Endothelial cell of umbilical vein (primary cell): ENCODE data around the gene CHADL.
"Not testable (repeated sequence)": the region's sequence is repeated elsewhere in the genome, so short reads cannot be mapped to it uniquely, and the experiment has no call there.

Experiments
- EZH2 ChIP-seq: IDR thresholded peaks from 2 replicates; pipeline ENCODE4 v1.6.1; 2012; ENCODE audit warnings: borderline replicate concordance, low read depth, mild to moderate bottlenecking, moderate library complexity, low read length, inconsistent platforms; ENCODE audit not compliant: severe bottlenecking
- JUN ChIP-seq: IDR thresholded peaks from 2 replicates; pipeline ENCODE4 v1.6.1; 2011; ENCODE audit warnings: borderline replicate concordance, low read depth; ENCODE audit not compliant: insufficient read length, insufficient read depth
- POLR2AphosphoS5 ChIP-seq: IDR thresholded peaks from 2 replicates; pipeline ENCODE4 v1.6.1; 2012; ENCODE audit warnings: low read depth, mild to moderate bottlenecking, control low read depth, low read length, moderate library complexity; ENCODE audit not compliant: insufficient read depth
- TF ChIP-seq, protein P1 (sequence below), 2 donors: IDR thresholded peaks; 1 replicate in 1 of 2; 2 replicates in 1 of 2; pipeline ENCODE4 v1.5.1; 2011; ENCODE audit warnings: low read length in 2 of 2, mild to moderate bottlenecking in 2 of 2, moderate library complexity in 2 of 2, control low read depth in 1 of 2, inconsistent platforms in 1 of 2, low read depth in 1 of 2; ENCODE audit not compliant: insufficient read depth in 1 of 2; ENCODE audit errors: extremely low read depth in 1 of 2

GRCh38 chr22:41180362-41180761 is 60.4 kb downstream of the CHADL start:
- TF ChIP-seq, protein P1, sequence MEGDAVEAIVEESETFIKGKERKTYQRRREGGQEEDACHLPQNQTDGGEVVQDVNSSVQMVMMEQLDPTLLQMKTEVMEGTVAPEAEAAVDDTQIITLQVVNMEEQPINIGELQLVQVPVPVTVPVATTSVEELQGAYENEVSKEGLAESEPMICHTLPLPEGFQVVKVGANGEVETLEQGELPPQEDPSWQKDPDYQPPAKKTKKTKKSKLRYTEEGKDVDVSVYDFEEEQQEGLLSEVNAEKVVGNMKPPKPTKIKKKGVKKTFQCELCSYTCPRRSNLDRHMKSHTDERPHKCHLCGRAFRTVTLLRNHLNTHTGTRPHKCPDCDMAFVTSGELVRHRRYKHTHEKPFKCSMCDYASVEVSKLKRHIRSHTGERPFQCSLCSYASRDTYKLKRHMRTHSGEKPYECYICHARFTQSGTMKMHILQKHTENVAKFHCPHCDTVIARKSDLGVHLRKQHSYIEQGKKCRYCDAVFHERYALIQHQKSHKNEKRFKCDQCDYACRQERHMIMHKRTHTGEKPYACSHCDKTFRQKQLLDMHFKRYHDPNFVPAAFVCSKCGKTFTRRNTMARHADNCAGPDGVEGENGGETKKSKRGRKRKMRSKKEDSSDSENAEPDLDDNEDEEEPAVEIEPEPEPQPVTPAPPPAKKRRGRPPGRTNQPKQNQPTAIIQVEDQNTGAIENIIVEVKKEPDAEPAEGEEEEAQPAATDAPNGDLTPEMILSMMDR (IDR thresholded peaks at IDR 0.05; ENCODE audit: extremely low read depth in 1 of 2, insufficient read depth in 1 of 2, low read depth in 1 of 2, low read length in 2 of 2) = not testable (repeated sequence)
- TF ChIP-seq EZH2, POLR2AphosphoS5, JUN: not testable (repeated sequence)
